Measurements from ENCODE around the gene FOXP1.

FOXP1 gene

DNA sequence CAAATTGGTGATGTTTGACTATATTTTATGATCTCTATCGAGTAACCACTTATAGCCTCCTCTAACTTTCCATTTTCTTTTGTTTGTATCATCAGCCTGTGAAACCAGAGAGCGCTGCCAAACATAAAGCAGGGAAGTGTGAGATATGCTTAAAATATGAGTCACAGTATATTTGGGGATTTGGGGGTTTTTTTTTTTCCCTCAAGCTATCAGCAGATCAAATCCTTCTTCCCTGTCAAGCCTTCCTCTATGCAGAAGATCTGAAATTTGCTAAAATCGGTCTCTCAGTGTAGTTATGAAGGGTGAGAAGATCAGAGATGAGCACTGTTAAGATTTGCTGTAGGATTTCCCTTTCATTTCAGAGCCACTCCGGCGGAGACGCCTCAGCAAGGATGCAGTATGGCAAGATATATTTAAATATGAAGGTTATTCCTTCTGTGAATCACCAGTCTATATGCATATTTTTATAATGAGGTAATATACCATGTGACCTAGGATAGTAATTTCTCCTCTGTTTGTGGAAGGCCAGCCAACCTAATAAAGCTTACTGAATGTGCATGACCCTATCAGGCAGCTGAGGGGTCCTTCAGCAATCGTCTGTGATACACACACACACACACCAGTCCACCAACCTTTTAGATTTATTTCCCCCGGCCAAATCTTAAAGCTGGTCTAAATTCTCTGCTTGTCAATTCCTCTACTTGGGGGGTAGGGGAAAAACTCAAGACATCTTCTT, 474.1 kb downstream of the FOXP1 start:
- peak; percentile 89 for DNase-seq

DNA sequence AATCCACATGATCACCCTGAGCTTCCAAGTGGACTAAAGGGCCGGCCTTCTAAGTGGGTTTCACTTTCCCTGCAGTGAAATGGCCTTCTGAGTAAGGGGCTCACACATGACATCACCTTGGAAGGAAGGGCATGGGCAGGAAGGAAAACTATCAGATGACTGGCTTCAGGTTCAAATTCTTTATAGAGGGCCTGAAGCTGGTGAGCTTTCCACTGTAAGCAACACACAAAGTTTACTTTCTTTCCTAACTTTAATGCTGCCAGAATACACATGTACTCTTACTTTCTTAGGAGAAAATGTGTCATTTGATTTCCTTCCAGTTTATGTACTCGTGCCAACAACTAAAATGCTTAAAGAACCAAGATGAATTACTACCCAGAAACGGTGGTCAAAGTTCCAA, 475.6 kb downstream of the FOXP1 start:
- DNase-seq: no peak

DNA sequence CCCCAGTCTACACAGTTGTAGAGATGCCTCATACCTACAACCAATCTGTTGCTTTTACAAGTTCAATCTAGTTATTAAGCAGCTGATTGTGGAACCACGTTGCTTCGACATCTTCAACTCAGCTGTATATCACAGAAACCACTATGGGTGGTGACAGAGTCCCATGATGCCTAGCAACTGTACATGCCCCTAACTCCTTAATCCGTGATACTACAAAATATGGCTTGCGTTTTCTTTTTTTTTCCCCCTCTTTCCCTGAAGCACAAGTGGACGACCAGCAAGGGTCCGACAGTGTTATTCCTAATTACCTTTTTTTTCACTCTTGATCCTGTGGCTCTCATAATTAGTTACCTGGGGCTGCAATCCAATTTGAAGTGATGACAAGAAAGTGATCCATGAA, 478.6 kb downstream of the FOXP1 start:
- DNase-seq: peak; percentile 41

DNA sequence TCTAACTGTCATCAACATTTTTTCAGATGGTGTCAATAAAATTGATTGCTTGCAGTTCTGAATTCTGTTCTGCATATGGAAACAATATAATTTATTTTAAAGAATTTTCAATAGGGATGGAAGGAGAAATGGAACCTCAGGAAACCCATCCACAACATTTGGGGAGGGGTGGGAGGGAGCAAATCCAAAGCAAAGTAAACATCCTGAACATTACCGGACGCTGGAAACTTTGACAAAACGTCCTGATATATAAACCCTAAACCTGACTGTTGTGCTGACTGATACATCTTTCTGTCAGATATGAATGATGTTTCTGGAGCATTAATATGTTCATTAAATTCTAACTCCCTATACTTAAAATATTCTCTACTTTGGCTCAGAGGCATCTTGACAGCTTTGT, 479.0 kb downstream of the FOXP1 start:
- DNase-seq: no peak

DNA sequence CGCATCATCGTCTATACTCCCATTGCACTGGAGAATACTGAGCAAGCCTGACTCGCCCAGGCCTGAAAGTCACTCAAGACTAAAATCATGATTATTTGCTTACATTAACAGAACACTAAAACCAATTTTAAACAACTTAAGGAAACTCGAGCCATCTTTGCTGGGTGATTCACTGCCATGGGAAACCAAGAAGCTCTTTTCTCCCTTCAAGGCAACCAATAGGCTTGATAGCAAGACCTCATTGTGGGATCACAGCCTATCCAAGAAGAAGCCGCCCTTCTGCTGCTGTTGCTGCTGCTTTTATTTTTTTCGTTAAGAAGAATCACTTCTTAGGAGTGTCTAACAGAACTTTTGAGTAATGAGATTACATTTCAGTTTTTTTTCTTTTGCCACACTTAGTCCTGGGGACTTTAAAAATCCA, 479.4 kb downstream of the FOXP1 start:
- peak; percentile 95 for DNase-seq

DNA sequence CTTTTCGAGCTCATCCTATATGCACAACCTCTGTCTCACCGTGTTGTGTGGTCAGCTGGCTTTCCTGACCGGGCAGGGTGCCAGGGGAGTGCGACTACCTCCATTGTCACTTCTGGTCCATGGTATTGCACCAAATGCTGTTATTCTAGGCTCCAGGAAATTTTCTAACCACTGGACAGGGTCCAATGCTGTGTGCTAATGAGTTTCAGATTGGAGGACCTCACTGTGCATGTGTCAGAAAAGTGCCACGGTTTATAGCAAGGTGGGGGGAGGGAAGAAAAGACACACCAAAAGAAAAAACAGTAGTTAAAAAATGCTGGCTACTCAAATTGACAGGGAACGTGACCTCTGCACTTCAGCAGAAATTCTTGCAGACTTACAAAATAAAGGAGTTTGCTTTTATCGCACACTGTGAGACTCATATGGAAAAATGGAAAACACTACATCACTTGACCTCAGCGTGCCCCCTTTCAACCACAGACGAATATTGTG, 480.1 kb downstream of the FOXP1 start:
- peak; percentile 93 for DNase-seq

DNA sequence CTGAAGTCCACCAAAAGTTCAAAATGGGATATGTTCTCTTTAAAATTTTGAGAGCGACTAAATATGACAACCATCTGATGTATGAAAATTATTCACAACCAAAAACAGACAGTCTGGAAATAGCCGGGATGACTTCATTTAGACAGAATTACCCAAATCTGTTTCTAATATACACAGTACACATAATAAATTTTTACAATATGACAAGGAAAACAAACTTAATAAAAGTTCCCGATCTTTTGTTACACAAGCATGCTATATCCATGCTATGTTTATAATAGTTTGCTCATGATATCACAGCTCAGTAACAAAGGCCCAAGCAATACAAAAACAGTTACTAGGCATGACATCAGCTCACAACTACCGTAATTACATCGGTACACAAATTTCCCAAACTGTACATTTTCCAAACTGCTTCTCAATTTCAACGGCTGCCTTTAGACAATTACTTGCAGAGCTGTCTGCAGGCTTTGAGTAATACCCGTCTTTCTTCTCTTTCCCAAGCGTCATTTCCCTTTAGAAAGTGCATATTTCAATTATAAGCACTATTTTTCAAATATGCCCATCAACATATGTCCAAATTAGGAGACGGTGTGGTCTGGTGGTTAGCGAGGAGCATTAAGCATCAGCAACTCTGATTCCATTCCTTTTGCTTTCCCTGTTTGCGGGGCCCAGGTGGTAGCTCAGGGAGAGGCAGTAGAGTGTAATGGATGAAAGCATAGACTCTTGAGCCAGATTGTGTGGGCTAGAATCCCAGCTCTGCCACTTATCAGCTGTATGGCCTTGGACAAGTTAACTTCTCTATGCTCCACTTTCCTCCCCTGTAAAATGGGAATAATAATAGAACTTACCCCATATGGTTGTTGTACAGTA, 481.2 kb downstream of the FOXP1 start:
- peak; percentile 98 for DNase-seq

DNA sequence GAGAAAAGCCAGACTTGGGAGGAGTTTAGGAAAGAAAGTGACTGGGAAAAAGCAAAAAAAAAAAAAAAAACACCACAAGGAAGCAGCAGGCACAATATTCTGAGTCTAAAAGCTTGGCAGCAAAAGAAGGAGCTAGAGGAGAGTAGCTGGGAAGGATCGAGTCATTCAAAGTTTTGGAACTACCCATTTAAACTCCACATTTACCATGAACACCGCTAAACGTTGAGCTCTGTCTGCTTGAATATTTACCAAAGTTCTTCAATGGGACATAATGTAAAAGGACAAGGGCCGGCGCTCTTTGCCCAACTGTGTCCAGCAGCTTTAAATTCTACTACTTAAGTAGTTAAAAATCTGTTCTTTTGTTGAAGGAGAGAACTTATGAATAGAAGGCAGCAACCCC, 481.9 kb downstream of the FOXP1 start:
- peak; percentile 67 for DNase-seq

DNA sequence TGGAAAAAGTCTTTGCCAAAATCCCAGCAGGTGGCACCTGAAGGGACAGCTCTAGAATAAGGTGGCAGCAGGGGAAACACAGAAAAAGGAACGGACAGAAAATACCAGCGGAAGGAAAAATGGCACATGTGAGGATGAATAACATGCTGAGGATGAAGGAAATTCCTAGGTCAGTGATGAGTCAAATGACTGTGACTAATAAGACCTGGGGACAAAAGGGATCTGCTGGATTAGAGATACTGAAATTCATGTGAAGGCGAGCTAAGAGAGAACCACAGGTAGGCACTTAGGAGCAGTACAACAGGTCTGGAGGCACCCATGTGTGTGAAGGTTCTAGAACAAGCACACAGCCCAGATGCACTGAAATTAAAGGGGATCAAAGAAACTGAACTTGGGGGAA, 482.5 kb downstream of the FOXP1 start:
- DNase-seq: peak; percentile 85

DNA sequence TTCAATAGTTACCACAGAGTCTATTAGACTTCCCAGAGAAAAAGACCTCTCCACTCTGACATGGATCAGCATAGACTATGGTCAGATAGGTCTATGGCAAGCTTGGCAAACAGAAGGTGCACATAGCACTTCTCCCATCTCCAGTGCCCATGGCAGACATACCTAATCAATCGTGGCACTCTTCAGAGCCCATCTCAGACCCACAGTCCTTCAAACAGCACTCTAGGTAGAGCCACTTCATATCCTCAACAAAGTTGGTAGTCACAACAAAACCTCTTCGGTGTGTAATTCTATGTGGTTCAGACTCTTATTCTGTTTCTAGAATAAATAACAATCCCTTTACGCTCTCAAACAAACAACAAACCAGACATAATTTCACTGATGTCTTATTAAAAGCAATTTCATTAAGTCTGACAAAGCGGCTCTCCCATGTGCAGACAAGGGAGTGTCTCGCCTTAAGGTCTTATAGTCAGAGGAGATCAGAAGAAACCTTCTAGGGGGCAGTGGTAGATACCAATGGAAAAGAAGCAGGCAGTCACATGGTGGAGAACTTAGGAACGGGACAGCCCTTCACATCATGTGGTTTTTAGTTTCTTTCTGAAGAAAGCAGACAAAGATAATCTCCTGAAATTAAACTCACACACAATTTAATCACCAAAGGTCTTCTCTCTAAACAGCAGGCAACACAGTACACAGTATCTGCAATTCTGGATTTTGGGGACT, 483.4 kb downstream of the FOXP1 start:
- DNase-seq: no peak

DNA sequence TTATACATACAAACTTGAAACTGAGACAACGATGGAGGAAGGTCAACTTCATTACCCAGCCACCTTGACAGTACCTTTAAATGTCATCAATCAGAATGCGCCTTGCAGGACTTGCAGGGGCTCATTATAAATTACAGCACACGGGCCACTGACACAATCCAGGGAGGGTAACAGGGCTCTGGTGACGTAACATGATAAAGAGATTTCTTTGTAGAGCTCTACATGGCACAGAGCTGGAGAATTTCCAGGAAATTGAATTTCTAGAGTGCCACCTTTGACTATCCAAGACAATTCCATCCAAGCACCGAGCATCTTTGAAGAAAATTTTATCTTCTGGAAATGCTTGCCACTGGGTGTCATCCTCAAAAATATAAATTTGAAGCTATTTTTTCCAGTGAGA, 486.0 kb downstream of the FOXP1 start:
- no peak for DNase-seq

DNA sequence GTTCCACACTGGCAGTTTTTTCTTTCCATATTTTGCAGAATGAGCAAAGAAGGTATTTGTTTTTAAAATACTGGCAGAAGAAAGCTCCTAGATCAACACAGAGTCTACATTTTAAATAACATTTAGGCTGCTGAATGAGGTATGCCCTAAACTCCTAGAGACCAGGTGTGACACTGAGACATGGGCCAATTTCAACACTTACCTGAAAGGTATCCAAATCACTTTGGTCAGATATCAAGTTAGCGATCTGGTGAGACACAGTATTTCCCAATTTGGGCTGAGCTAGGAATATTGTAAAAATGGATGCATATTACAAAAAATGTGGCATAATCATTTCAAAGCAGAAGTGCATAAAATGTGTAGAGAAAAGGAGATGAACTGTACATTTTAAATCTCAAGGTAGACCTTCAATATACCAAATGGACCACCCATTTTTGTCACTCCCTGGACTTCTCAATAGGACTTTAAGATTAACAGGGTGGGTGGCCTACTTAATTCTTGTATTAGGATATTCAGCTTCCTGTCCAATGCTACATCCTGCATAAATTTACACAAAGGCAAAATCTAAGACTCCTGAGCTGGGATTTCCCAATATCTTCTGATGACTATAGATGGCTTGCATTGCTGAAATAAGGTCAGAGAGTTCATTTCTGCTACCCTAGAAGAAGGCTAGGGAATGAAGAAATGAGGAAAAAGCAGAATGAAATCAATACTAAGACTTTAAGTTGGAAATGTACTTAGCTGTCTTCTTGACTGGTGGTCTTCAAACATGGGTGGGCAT, 487.8 kb downstream of the FOXP1 start:
- no peak for DNase-seq

DNA sequence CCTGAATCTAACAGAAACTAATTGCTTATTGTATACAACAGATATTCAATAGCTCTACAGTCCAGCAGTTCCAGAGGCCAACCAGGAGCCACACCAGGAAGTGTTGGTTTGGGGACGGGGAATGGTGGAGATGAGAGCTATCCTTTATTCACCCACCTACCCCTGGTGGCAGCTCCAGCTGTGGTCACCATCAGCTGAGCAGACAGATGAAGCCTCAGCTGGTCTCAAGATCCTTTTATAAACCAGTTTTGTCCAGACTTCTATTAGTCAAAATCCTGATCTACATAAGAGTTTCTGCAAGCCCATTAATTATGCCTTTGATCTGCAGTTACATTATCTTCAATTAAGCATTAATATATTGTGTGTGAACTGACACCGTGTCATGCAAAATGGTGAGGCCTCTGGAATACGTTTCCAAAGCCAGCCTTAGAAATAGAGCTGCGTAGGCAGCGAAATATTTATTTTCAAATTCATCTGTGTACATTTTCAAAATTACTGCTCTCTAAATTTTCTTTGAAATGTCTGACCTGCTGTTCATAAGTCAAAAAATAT, 488.8 kb downstream of the FOXP1 start:
- DNase-seq: no peak

DNA sequence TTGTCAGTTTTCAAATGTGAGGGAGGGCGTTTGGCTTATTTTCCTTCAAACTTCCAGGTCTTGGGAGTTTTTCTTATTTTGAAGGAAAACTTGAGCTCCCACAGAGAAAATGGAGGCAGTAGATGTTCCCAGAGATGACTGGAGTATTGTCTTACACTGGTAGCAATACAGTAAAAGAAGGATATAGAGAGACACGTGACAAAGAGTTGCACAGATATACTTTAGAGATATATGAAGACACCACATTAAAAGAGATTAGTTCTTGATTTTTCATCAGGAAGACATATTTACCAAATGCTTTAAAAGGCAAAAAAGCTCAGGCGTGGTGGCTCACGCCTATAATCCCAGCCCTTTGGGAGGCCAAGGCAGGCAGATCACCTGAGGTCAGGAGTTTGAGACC, 490.9 kb downstream of the FOXP1 start:
- no peak for DNase-seq

DNA sequence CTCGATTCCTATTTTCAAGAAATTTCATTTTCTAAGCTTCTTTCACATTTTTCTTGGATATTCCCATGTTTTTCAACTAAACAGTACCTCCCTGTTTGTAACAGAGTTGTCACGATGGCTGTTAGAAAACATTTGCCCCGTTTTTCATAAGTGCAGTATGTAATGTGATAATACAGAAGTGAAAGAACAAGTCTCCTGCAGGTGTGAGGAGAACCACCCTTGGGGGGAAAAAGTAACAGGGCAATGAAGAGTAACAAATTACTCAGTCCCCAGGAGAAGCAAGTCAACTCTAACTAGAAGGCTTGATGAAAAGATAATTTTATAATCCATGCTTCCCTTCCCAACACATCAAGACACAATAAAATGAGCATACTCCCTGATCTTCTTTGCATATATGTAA, 493.3 kb downstream of the FOXP1 start:
- DNase-seq: no peak

DNA sequence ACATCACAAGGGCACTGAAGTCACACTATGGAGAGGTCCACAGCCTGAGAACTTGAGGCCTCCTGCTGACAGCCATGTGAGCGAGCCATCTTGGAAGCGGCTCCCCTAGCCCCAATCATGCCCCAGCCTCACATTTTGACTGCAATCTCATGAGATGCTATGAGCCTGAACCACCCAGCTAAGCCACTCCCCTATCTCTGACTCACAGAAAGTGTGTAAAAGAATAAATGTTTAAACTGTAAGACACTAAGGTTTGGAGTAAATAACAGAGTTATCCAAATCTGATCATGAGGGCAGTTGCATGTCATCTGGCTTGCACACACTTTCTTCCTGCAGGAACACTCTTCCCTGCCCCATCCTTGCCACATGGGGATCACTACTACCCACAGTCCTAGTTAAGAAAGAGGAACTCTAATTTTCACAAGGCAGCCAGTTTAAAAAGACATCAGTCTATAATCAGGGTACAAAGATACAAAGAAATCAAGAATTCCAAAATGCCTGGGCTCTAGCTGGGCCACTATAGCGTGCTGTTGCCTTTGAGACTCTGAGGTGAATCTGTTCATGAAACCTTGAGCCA, 494.2 kb downstream of the FOXP1 start:
- no peak for DNase-seq

DNA sequence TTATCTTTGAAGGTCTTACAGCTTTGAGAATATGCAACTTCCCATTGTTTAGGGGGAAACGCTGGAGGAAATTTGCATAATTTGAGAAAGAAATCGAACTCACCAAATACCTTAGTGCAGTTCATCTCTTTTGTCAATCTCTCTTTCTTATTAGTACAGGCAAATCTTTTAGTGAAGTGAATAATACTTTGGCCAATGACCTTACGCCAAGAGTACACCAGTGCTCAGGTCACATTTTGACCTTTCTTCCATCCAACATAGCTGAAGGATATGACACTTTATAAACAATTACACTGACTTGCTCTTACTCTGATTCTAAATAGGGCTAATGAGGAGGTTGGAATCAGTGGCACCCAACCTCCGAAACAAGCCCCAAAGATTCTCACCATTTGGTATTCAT, 494.8 kb downstream of the FOXP1 start:
- no peak for DNase-seq

DNA sequence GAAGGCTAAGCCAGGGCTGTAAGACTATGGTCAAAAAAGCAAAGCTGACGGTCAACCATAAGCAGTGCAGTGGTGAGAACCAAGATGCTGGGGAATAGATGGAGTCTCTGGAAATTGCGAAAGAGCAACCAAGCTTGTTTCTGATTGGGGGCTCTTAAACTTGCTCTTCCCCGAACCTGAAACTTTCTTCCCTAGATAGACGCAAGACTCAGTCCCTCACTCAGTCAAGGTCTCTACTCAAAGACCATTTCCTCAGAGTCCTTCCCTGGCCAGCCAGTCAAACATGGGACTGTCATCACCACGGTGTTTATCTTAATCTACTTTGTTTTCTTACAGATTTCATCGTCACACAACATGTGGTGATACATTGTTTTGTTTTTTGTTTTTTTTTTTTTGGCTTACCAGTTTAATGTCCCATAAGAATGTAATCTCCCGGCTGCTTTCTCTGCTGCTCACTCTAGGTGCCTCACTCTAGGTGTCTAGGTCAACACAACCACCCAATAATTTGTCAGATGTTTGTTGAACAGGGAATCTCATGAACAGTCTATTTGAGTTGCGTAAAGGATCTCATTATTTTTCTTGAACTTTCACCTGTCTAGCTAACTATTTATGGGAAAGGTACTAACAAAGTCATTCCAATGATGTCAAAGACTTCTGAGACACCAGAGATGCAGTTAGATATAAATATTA, 495.4 kb downstream of the FOXP1 start:
- no peak for DNase-seq

DNA sequence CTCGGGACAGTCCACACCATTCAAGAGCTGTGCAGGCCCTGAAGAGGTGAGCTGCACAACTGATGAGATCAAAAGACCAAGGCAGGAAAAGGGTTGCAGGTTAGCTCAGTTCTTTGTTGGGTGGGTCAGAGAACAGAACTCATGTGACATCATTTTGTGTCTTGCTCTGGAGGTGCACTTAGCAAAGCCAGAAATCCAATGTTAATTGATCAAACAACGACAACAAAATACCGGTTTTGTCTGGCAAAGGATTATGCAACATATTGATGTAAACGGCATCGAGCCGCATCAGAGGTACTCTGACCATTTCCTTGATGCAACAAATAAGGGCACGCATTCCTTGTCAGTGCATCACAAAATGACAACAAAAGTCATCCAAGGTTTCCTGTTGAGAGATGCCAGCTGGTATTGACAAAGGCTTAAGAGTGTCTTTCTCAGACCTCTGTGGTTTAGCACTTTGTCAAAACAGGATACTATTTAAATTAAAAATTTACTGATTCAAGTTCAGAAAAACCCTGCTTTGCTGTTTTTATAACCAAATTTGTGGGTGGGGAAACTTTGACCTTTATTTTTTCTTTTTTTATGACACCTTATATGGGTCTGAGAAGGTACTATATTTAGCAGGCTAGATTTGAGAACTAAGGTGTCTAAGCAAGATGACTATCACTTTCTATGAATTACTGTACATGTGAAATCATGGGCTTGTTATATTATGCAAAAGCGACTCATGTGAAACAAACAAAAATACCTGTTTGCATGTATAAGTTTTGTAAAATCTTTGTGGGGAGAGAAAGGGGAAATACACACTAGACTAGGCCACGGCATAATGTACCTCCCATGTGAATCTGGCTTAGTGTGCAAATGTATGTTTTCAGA, 496.1 kb downstream of the FOXP1 start:
- DNase-seq: peak; percentile 44

DNA sequence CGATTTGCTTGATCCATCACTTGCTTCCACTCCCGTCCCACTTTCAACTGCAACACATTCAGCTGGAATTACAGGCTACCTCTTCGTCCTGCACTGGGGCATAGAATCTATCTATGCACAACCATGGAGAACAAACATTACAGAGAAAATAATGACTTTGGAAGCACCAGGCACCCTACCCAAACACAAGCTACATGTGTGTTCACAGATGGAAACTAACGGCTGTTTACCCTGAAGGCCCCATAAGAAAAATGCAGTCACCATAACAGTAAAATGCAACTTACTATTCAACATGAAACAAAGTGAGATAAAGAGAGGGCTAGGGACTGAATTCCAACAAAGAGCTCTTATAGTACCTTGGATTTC, 496.8 kb downstream of the FOXP1 start:
- DNase-seq: no peak
